WTC11 (cell line): ENCODE results near the gene PDK2.

ENCODE experiments used
- FOXK1 ChIP-seq: sonication (generic); formaldehyde crosslinking; IDR thresholded peaks from 2 replicates; pipeline ENCODE4 v1.8.0; 2022; ENCODE audit warnings: mild to moderate bottlenecking, moderate library complexity, missing genetic modification reagents
- JUN ChIP-seq: sonication (generic); formaldehyde crosslinking; IDR thresholded peaks from 2 replicates; pipeline ENCODE4 v1.8.0; 2023; ENCODE audit warnings: mild to moderate bottlenecking, missing genetic modification reagents
- SP1 ChIP-seq: sonication (generic); formaldehyde crosslinking; conservative IDR thresholded peaks from 2 replicates; pipeline ENCODE4 v1.8.1; 2022; ENCODE audit warnings: missing genetic modification reagents
- TCF7 ChIP-seq: sonication (generic); formaldehyde crosslinking; IDR thresholded peaks from 2 replicates; pipeline ENCODE4 v1.8.0; 2022; ENCODE audit warnings: mild to moderate bottlenecking, low read depth, missing genetic modification reagents, moderate library complexity
- USF1 ChIP-seq: sonication (generic); formaldehyde crosslinking; IDR thresholded peaks from 2 replicates; pipeline ENCODE4 v1.8.0; 2022; ENCODE audit warnings: mild to moderate bottlenecking, missing genetic modification reagents
- TF ChIP-seq, protein P1 (sequence below): fragments of 200-600 bp; IDR thresholded peaks from 2 replicates; pipeline ENCODE4 v1.8.0; 2022; ENCODE audit warnings: antibody characterized with exemption

DNA sequence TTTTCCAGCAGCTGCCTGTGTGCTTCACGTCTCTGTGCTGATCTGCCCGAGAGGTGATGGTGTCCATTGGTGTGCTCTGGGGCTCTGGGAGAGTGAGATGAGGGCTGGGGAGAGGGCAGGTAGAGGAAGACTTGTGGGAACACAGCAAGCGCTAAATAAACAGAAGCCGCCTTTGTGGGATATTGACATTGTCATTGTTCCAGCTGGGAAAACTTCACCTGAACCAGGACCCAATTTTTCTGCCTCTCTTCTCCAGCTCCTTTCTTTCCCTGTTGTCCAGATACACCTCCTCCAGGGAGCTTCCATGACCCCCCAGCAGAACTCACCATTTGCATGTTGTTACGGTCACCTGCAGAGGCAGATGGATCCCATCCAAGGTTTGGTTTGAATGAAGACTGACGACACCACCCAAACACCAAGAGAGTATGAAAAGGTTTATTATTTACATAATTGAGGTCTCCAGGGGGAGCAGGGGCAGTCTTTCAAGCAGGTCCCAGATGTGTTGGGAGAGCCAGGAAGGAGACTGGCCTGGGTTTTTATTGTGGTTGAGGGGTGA lies 42.8 kb upstream of the PDK2 start:
- TF ChIP-seq FOXK1 (no peak), SP1 (CRISPR knock-in tag) (no peak), USF1 (no peak), JUN (CRISPR knock-in tag) (no peak), TCF7 (CRISPR knock-in tag) (no peak)
- TF ChIP-seq, protein P1, sequence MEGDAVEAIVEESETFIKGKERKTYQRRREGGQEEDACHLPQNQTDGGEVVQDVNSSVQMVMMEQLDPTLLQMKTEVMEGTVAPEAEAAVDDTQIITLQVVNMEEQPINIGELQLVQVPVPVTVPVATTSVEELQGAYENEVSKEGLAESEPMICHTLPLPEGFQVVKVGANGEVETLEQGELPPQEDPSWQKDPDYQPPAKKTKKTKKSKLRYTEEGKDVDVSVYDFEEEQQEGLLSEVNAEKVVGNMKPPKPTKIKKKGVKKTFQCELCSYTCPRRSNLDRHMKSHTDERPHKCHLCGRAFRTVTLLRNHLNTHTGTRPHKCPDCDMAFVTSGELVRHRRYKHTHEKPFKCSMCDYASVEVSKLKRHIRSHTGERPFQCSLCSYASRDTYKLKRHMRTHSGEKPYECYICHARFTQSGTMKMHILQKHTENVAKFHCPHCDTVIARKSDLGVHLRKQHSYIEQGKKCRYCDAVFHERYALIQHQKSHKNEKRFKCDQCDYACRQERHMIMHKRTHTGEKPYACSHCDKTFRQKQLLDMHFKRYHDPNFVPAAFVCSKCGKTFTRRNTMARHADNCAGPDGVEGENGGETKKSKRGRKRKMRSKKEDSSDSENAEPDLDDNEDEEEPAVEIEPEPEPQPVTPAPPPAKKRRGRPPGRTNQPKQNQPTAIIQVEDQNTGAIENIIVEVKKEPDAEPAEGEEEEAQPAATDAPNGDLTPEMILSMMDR, result no peak
